Fibroblast of the conjunctiva (primary cell): ENCODE data around the gene PFKL.

Source experiments
- DNase-seq: peaks from one replicate; pipeline ENCODE4 v3.0.0-alpha.2; 2010; ENCODE audit warnings: low read depth

The PFKL gene

DNA sequence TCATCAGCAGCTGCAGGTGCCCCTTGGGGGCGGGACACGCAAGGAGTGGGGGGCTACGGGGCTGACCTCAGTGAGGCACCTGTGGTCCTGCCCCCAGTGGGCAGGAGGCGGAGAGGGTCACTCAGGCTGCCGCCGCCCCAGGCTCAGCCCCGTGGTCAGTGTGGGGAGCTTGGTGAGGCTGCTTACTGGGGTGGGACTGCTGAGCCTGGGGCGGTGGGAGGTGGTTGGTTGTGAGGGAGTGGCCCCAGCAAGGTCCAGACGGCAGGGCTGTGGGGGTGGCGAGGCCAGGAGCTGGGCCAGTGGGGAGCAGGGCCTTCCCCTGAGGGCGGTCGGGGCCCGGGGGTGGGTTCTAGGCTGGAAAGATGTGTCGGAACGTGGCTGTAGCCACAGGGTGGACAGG lies 14.3 kb downstream of the PFKL start:
- no peak for DNase-seq

DNA sequence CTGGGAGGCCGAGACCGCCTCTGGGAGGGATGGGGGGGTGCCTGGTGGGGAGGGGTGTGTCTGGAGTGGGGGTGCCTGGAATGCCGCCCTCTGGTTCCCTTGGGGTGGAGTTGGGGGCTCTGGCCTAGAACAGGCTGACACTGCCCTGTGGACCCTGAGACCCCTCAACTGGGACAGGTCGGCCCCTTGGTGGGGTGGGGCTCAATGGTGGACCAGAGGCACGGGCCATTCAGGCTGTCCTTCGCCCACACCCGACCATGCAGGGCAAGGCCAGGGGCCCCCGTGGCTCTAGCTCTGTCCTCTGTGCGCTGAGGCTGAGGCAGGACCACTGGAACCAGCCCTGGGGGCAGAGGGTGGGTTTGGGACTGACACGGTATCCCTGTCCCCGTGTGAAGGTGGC lies 14.7 kb downstream of the PFKL start:
- no peak for DNase-seq

DNA sequence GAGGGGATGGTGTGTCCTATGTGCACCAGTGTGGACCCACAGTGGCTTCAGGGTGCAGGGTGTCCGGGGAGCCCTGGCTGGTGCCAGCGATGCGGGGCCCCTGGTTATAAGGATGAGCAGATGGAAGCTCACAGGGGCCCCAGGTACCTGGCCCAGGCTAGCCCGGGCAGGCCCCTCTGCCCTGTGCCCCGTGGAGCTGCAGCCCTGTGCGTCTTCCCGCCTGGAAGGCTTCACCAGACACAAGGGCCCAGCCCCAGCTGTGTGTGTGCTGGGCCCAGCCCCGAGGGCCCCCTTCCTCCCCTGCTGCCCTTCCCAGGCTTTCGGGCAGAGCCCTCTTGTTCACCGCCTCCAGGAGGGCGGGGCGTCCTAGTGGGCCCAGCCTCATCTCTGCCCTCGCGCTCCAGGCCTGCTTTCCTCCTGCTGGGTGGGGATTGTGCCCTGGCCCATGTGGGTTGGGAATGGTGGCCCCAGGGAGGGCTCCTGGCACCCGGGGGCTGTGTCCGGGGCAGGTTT lies 15.9 kb downstream of the PFKL start:
- no peak for DNase-seq

DNA sequence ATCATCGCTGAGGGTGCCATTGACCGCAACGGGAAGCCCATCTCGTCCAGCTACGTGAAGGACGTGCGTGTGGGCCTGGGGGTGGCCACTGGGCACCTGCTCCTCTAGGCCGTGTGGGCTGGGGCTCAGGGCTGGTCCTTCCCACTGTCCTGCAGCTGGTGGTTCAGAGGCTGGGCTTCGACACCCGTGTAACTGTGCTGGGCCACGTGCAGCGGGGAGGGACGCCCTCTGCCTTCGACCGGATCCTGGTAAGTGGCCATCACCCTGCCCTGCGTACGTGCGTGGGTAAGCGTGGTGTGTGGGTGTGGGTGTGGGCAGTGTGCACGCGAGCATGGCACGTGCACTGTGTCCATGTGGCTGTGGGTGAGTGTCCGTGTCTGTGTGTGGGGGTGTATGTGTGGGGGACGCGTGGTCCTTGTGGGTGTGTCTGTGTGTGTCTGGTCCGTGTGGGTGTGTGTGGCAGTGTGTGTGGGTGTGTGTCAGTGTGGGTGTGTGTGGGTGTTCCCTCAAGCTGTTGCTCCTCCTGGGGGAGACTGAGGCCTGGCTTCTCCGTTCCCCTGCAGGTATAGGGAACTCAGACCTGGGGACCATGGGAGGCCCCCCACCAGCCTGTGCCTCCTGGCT lies 16.5 kb downstream of the PFKL start:
- no peak for DNase-seq

DNA sequence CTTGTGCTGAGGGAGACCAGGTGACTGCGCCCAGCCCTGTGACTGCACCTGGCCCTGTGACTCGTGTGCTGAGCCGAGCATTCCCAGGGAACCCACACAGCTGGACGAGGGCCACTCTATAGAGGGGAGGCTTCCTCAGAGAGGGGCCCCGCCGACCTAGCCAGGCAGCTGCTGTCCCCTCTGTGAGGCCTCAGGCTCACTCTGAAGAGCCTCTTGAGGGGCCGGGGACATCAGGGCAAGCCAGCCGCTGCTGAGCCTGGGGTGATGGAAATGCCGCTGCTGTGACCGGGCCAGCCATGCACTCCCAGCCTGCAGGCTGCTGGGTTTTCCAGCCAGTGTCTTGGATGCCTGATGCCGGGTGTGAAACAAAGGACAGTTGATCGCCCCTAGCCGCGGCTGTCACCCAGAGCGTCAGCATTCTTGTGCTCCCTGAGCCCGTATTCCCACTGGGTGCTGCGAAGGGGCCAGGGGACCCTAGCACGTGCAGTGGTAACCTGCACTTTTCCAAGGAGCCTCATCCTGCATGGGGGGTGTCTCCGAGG lies 17.5 kb downstream of the PFKL start:
- DNase-seq = no peak

DNA sequence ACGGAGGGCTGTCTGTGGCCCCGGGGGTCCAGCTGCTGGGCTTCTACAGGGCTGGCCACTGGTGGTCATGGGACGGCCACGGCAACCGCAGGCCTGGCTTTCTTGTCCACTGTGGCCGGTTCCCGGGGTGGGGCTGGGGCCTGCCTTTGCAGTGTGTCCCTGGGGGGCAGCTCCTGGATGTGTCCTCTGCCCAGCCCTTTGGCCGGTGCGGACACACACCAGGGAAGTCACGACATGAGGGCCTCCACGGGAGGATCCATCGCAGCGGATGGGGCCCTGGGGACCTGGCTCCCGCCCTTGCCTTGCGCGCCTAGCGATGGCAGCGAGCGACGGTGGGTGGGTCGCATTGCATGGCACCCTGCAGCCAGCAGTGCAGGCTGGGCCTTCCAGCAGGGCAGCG lies 18.0 kb downstream of the PFKL start:
- no peak for DNase-seq

DNA sequence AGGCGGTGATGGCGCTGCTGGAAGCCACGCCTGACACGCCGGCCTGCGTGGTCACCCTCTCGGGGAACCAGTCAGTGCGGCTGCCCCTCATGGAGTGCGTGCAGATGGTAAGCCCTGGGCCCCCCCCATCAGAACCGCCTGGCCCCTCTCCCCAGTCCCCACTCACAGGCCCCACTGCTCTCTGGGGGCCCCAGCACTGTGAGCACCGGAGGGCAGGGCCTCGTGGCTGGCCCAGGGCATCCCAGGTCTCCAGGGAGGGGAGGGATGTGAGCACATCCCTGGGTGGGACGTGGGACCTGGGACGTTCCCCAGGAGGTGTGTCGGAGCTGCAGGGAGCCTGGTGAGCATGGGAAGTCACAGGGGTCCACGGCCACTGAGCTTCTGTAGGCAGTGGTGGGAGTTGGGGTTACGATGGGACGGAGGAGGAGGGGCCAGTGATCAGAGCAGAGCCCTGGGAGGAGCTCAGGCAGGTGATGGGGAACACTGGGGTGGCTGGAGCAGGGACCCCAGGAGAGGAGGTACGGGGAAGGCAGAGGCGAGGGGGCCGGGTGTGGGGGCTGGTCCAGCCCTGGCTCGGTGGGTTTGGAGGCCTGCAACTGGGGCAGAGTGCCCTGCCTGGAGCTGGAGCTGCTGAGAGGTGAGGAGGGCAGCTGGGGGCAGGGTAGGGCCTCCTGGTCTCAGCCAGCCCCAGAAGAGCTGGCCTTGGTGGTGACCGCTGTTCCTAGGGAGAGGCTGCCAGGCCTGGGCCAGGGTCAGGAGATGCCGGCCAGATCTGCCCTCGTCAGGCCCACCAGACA lies 18.8 kb downstream of the PFKL start:
- DNase-seq = no peak

DNA sequence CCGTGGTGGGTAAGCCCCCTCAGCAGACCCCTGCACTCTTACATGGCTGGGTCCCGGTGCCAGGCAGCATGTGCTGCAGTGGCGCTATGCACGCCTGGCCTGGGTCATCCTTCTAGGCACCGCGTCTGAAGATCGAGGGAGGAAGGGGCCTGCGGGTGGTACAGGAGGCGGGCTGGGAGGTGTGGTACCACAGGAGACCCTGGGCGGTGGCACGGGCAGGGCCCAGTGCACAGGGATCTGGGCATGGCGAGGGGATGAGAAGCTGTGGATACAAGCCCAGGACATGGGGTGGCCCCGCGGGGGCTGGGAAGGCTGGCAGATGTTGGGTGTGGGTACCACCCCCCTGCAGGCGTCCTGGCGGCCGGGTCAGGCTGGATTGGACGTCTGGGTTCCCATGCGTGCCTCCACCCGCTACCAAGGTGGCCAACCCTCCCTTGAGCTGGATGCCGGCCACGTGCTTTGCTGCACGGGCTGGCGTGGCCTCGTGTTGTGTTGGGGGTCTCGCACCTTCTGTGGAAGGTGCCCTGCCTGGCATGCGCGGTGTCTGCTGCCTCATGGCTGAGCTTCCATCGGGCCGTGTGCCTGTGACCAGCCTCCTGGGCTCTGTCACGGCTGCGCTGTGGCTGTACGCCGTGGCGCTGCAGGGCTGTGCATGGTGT lies 19.7 kb downstream of the PFKL start:
- DNase-seq = no peak

DNA sequence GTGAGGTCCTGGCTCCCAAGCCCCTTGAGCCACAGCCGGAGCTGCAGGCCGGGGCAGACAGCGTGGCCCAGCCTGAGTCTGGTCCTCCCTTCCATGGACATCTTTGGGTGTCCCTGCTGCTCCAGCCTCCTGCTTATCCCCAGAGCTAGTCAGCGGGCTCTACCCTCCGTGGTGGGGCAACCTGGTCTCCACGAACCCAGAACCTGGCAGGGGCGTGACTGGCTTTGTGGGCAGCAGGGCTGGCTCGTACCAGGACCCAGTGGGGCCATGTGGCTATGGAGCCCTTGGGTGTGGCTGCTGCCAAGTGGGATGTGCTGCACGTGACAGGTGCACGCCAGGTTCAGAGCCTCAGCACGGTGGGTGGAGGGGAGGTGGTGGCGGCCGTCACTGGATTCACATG lies 21.0 kb downstream of the PFKL start:
- DNase-seq = no peak

GRCh38 chr21:44321846-44322450 lies 22.1 kb downstream of the PFKL start:
- no peak for DNase-seq

DNA sequence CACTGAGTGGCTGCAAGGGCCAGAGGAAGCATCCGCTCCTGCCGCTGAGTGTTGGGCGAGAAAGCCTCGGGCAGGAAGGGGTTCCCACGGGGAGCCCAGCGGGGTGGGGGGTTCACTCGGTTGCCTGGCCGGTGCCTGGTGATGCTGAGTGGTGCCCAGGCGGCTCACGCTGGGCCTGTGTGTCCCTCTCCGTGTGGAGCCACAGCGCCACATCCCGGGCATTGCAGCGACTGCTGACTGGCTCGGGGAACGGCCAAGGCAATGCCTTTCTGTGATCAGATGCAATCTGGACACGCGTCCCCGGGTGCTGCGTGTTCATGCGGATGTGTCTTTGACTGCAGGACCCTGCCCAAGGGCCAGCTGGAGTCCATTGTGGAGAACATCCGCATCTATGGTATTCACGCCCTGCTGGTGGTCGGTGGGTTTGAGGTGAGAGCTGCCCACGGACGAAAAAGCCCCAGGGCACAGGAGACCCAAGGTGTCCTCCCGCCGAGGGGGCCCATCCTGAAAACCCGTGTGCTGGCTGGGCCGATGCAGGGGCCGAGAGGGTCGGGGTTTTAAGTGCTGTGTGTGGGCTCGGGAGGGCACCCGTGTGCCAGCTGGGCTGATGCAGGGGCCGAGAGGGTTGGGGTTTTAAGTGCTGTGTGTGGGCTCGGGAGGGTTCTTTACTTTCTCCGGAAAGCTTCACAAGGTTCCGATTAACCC lies 22.9 kb downstream of the PFKL start:
- no peak for DNase-seq

DNA sequence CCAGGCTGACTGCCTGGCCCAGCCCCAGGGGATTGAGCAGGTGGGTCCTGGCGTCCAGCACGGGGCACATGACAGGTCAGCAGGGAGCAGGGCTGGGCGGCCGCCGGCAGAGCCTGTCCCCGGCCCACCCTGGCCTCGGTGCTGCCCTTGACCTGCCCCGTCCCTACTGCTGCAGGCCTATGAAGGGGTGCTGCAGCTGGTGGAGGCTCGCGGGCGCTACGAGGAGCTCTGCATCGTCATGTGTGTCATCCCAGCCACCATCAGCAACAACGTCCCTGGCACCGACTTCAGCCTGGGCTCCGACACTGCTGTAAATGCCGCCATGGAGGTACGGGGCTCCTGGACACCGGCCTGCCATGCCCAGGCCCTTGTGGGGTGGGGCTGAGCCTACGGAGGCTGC lies 23.7 kb downstream of the PFKL start:
- no peak for DNase-seq

GRCh38 chr21:44324106-44324853 lies 24.4 kb downstream of the PFKL start:
- no peak for DNase-seq

DNA sequence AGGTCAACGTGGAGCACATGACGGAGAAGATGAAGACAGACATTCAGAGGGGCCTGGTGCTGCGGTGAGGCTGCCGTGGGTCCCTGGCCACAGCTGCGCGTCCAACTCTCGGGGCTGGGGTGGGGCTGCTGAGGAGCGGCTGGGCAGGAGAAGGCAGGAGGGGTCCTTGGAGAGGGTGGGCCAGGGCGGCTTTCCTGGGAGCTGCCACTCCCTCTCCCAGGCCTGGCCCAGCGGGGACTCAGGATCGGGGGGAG lies 24.9 kb downstream of the PFKL start:
- DNase-seq = no peak

DNA sequence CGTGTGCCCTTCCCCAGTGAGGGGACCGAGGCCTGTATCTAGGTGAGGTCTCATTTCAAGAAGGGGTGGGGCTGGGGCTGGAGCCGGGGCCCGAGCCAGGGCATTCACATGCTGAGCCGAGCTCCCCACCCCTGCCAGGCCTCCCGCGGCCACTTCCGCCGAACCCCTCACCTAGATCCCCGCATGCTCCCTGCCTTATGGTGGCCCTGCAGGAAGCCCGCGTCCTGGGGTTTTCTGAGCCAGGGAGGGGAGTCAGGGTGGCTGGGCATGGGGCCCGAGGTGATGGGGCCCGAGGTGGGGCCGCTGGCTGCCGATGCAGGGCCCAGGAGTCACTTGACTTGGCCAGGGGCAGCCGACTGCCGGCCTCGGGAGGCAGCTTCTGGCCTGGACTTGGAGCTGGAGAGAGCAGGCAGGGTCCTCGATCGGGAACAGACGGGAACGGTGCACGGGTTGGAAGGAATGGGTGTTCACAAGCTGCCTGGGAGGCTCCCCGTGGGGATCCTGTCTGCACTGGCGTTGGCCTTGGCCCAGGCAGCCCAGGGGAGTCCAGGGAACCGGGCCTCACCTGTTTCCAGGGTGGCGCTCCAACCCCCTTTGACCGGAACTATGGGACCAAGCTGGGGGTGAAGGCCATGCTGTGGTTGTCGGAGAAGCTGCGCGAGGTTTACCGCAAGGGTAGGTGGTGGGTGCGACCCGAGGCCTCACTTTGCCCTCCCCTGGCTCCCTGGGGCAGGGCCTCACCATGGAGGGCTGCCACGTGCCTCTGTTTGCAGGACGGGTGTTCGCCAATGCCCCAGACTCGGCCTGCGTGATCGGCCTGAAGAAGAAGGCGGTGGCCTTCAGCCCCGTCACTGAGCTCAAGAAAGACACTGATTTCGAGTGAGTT lies 25.8 kb downstream of the PFKL start:
- no peak for DNase-seq

GRCh38 chr21:44326272-44326647 lies 26.4 kb downstream of the PFKL start:
- no peak for DNase-seq

- no peak for DNase-seq
These were observed 27.1 kb downstream of the PFKL start for GRCh38 chr21:44326716-44327602.

DNA sequence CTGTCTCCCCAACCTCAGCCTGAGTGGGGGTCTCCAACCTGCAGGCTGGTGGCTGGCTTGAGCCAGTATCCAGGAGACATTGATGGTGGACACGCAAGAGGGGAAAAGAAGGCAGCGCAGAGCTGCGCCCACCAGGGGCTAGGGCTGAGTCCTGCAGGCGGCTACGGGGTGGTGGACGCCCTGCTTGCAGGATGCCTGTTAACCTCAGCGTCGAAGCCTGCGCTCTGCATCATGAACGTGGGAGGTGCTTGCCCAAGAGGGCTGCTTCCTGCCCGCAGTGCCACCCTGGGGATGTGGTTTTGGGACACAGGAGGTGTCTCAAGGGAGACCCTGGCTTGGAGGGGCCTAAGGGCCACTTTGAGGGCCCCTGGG lies 27.7 kb downstream of the PFKL start:
- no peak for DNase-seq

GRCh38 chr21:44328242-44328895 lies 28.5 kb downstream of the PFKL start:
- DNase-seq = no peak
